SK-N-DZ (cell line): ENCODE data around the gene OSBPL10.
"Not testable (repeated sequence)": the region's sequence is repeated elsewhere in the genome, so short reads cannot be mapped to it uniquely, and the experiment has no call there.

Experiments used
- DNase-seq: peaks from one replicate; pipeline ENCODE4 v3.0.0-alpha.2; 2015; ENCODE audit warnings: low spot score

OSBPL10 gene

GRCh38 chr3:31815631-31816440, 165.2 kb downstream of the OSBPL10 start:
- DNase-seq: no peak

GRCh38 chr3:31815006-31815405, 166.1 kb downstream of the OSBPL10 start:
- no peak for DNase-seq

GRCh38 chr3:31813686-31814085, 167.4 kb downstream of the OSBPL10 start:
- no peak for DNase-seq

GRCh38 chr3:31813197-31813596, 167.9 kb downstream of the OSBPL10 start:
- DNase-seq: no peak

GRCh38 chr3:31810991-31811433, 170.1 kb downstream of the OSBPL10 start:
- no peak for DNase-seq

GRCh38 chr3:31808143-31808720, 172.8 kb downstream of the OSBPL10 start:
- no peak for DNase-seq

GRCh38 chr3:31804251-31805051, 176.6 kb downstream of the OSBPL10 start:
- DNase-seq: no peak

GRCh38 chr3:31802981-31803740, 177.9 kb downstream of the OSBPL10 start:
- no peak for DNase-seq

GRCh38 chr3:31800436-31800835, 180.6 kb downstream of the OSBPL10 start:
- no peak for DNase-seq

GRCh38 chr3:31798840-31799239, 182.2 kb downstream of the OSBPL10 start:
- no peak for DNase-seq

- no peak for DNase-seq
These were observed 187.2 kb downstream of the OSBPL10 start for GRCh38 chr3:31793821-31794220.

GRCh38 chr3:31791090-31791430, 190.0 kb downstream of the OSBPL10 start:
- DNase-seq: no peak

- no peak for DNase-seq
These were observed 190.6 kb downstream of the OSBPL10 start for GRCh38 chr3:31790193-31791089.

GRCh38 chr3:31789429-31789828, 191.6 kb downstream of the OSBPL10 start:
- no peak for DNase-seq

GRCh38 chr3:31785734-31786133, 195.3 kb downstream of the OSBPL10 start:
- DNase-seq: no peak

- no peak for DNase-seq
These were observed 195.8 kb downstream of the OSBPL10 start for GRCh38 chr3:31785286-31785685.

- not testable (repeated sequence) for DNase-seq
These were observed 197.2 kb downstream of the OSBPL10 start for GRCh38 chr3:31783851-31784250.

- DNase-seq: not testable (repeated sequence)
These were observed 198.8 kb downstream of the OSBPL10 start for GRCh38 chr3:31782306-31782705.

- DNase-seq: no peak
These were observed 201.5 kb downstream of the OSBPL10 start for GRCh38 chr3:31779514-31779913.

GRCh38 chr3:31777887-31778286, 203.2 kb downstream of the OSBPL10 start:
- no peak for DNase-seq

GRCh38 chr3:31777092-31777491, 204.0 kb downstream of the OSBPL10 start:
- no peak for DNase-seq
